Measurements from ENCODE around the gene SCARB1.
"Not testable (repeated sequence)": the region's sequence is repeated elsewhere in the genome, so short reads cannot be mapped to it uniquely, and the experiment has no call there.

The SCARB1 gene

GRCh38 chr12:124884587-124885438 is 21.1 kb upstream of the SCARB1 start:
- DNase-seq (ENCODE audit: low spot score): no peak

DNA sequence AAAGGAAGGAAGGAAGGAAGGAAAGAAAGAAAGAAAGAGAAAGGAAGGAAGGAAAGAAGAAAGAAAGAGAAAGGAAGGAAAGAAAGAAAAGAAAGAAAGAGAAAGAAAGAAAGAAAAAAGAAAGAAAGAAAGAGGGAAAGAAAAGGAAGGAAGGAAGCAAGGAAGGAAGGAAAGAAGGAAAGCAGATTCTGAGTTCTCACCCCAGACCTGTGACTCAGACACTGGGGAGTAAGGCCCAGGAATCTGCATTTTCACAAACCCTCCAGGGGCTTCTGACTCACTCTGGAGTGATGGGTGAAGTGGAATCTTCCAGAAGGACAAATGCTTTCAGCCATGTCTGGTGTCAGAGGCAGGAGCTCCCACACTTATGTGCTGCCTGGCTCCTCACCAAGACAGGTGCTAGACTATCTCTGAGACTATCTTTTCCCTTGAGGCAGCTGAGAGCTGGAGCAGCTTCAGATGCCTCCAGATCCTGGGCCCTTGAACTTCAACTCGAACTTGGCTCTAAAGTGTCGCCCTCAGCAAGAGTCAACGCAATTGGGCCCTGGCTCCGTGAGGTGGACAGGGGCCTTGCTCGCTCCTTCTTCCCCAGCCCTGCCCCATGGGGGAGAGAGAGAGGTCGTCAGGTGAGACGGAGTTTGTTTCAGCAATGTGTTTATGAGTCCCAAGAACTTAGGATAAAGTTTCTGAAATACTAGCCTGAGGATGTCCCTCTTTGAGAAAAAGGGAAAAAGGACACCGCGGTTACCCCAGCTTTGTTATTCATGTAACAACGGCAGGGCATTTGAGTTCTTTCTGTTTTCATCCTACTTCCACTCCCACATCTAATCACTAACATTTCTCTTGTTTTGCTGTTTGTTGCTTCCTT is 19.8 kb upstream of the SCARB1 start:
- DNase-seq (ENCODE audit: low spot score): no peak

- DNase-seq (ENCODE audit: low spot score): no peak
Observed at GRCh38 chr12:124881123-124881522, 17.5 kb upstream of the SCARB1 start.

DNA sequence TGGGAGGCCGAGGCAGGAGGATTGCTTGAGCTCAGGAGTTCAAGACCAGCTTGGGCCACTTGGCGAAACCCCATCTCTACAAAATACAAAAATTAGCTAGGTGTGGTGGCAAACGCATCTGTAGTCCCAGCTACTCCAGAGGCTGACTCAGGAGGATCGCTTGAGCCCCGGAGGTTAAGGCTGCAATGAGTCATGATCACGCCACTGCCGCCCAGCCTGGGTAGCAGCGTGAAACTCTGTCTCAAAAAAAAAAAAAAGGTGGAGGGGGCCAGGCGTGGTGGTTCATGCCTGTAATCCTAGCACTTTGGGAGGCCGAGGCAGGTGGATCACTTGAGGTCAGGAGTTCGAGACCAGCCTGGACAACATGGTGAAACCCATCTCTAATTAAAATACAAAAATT is 16.7 kb upstream of the SCARB1 start:
- not testable (repeated sequence) for DNase-seq (ENCODE audit: low spot score)

DNA sequence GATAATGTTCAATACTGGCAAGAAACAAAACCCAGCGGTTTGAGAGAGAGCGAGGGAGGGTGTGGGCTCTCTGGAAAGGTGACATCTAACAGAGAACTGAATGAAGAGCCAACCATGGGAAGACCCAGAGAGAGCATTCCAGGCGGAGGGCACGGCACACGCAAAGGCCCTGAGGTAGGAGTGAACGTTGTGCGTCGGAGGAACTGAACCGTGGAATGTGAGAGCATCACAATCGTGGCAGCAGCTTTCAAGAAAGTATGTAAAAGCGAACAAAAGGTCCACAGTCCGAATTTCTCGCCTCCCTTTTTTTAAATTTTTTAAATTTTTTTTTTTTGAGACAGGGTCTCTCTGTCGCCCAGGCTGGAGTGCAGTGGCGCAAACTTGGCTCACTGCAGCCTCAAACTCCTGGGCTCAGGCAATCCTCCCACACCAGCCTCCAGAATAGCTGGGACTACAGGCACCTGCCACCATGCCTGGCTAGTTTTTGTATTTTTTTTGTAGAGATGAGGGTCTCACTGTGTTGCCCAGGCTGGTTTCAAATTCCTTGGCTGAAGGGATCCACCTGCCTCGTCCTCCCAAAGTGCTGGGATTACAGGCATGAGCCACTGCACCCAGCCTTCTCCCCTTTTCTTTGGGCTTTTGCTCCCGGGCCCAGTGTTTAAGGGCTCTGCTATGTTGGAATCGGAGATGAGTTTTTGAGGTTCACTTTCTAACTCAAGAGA is 15.3 kb upstream of the SCARB1 start:
- DNase-seq (ENCODE audit: low spot score): no peak

GRCh38 chr12:124877423-124877822 is 13.8 kb upstream of the SCARB1 start:
- no peak for DNase-seq (ENCODE audit: low spot score)

GRCh38 chr12:124876171-124876570 is 12.5 kb upstream of the SCARB1 start:
- DNase-seq (ENCODE audit: low spot score): no peak

DNA sequence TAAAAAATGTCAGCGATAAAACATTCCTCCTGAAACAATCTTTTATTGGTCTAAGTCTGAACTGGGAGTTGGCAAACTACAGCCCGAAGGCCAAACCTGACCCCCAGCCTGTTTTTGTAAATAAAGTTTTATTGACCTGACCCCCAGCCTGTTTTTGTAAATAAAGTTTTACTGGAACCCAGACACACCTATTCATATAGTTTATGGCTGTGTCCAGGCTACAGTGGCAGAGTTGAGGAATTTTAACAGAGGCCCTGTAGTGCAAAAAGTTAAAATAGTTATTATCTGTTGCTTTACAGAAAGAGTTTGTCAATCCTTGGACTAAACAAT is 12.1 kb upstream of the SCARB1 start:
- no peak for DNase-seq (ENCODE audit: low spot score)

DNA sequence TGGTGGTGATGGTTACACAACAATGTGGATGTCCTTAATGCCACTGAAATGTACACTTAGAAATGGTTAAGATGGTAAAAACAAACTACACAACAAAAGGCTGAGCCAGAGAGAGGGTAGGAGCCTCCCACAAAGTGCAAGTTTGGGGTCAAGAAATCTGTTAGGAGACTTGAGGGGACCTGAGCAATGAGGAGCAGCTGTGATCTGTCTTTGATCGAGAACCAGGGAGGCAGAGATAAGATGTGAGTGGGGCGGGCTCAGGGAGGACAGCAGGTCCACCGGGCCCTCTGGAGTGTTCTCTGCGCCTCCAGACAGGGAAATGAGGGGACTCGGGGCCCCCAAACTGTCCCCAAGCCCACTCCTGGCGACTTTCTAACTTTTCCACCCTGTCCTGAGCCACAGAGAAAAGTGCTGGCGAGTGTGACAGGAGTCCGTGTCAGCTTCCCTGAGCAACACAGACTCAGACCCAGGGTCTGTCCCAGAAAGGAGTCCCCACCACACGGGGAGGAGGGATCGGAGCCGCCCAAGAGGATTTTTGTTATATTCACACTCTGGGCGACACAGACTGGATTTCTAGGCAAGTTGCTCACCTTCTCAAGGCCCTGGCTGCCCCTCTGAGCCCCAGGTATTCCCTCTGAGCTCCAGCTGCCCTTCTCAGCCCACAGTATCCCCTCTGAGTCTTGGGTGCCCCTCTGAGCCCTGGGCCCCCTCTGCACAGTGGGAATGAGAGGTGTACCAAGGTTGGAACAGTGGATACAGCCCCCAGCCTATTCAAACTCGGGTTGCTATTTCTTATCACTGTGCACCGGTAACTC is 11.5 kb upstream of the SCARB1 start:
- no peak for DNase-seq (ENCODE audit: low spot score)

DNA sequence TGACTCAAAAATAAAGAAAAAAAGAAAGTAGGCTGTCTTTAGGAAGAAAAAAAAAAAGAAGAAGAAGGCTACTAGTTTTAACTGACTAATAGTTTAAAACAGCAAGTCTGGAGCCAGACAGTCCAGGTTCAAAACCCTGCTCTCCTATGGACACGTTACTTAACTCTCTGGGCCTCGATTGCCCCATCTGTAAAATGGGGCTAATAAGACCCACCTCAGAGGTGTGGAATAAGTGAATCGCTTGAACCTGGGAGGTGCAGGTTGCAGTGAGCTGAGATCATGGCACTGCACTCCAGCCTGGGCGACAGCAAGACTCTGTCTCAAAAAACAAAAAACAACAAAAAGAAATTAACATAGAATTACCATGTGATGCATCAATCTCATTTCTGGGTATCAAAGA is 10.5 kb upstream of the SCARB1 start:
- no peak for DNase-seq (ENCODE audit: low spot score)

DNA sequence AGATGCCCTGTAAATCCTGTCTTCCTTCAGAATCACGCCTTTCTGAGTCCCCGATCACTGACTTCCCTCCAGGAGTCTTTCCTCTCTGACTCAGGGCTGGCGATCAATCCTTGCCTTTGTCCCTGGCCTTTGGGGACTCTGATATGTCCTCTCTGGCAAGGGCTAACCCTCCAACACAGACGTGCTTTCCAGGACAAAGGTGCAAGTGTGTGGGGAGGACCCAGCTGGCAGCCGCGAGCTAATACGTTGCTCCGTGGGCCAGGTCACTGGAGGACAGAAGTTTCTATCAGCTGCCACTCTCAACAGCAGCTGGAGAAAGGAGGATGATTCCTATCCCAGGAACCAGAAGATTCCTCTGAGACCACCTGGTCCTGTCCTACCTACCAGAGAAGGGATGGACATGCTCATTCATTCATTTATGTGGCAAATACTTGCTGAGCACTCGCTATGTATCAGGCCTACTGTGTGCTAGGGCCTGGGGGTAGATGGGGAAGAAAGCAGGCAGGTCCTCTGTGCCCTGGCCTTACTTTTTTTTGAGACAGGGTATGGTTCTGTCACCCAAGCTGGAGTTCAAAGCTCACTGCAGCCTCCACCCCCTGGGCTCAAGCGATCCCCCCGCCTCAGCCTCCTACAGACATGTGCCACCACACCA is 8.5 kb upstream of the SCARB1 start:
- no peak for DNase-seq (ENCODE audit: low spot score)

DNA sequence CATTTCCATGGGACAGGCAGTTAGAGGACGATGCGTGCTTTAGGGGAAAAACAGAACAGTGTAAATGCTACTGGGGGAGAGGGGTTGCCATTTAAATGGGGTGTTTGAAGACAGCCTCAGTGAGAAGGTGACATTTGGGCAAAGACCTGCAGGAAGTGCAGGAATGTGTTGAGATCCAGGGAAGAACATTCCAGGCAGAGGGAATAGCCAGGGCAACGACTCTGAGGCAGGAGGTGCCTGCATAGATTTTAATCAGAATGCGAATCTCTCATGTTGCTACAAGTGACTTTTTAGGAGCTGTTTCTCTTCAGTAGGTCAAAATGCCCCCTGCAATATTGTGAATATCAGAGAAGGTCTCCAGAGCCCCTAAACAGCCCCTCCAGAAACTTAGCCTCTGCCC is 7.6 kb upstream of the SCARB1 start:
- no peak for DNase-seq (ENCODE audit: low spot score)

- DNase-seq (ENCODE audit: low spot score): no peak
Observed at GRCh38 chr12:124870515-124870914, 6.9 kb upstream of the SCARB1 start.

DNA sequence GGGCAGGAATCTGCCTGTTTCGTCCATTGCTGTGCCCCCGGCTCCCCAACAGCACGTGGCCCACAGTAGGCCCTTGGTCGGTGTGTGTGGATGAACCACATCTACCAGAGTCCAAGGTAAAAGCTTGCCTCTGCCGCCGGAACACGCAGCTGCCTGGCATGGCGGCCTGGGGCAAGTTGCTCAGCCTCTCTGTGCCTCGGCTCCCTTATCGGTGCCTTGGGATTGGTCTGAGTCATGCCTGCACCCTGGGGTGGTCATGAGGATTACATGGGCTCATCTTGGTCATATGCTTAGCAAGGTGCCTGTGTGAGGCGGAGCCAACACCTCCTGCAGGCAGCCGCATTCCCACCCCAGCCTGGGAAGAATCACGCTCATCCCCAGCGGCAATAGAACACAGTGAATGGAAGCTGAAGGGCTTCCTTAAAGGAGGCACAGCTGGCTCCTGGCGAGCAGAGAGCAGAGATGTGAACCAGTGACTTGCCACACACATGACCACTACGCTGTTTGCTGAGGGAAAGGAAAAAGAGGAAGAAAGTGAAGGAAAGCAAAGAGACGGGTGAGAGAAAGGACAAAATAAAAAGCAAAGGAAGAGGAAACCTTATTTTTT is 5.5 kb upstream of the SCARB1 start:
- no peak for DNase-seq (ENCODE audit: low spot score)

- no peak for DNase-seq (ENCODE audit: low spot score)
Observed at GRCh38 chr12:124868252-124869058, 4.8 kb upstream of the SCARB1 start.

DNA sequence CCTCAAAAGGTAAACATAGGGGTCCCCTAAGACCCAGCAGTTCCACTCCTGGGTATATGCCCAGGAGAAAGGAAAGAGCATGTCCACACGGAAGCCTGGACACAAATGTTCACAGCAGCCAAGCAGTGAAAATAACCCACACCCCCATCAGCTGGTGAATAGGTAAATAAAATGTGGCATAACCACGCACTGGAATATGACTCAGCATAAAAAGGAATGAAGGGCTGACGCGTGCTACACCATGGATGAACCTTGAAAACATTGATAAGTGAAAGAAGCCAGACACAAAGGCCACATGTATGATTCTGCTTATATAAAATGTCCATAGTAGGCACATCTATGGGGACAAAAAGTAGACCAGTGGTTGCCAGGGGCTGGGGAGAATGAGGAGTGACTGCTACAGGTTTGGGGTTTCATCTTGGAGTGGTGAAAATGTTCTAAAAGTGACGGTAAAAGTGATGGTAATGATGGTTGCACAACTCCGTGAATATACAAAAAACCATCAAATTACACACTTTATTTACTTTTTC is 3.8 kb upstream of the SCARB1 start:
- no peak for DNase-seq (ENCODE audit: low spot score)

DNA sequence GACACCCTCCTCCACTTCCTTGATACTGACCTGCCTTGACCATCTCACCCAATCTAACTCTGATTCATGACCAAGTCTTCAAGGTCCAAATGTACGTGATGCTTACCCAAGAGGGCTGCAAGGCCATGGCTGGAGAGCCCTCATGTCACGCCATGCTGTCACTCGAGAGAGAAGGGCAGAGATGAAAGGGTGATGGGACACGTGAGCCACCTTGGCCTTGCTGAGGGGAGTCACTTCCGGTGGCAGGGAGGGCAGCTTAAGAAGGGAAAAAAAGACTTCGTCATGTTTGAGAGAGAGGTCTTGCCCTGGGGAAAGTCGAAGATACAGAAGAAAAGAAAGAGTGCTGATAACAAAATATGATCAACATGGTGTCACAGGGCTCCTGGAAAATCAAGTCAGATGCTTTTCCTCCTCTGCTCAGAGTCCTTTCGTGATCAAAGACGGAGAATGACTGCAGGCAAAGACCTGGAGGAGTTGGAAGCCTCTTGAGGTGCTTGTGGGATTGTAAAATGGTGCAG is 3.3 kb upstream of the SCARB1 start:
- no peak for DNase-seq (ENCODE audit: low spot score)

DNA sequence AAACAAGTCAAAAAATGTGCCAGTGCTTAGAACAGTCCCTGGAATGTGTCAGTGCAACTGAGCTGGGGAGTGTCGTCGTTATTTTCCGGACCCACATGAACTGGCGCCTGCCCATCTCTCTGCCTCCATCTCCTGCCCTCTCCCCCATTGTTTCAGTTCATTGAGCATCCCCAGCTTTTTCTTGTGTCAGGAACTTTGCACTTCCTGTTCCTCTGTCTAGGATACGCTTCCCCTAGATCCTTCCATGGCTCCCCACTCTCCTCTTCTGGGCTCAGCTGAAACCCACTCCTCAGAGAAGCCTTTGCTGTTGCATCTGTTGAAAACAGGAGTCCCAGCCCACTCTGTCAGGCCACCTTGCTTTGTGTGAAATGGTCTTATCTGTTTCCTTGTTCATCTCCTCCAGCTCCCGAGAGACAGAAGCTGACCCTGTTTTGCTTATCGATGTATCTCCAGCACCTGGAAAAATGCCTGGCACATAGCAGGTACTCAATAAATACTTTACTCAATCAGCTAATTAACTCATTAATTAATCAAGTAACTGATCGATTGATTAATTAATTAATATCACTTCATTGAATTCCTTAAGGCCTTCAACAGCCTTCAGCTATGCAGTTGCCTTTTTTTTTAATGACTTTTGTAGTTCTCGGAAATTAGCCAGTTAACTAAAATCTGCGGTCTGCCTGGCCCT is 2.7 kb upstream of the SCARB1 start:
- no peak for DNase-seq (ENCODE audit: low spot score)

GRCh38 chr12:124865728-124866127 is 2.1 kb upstream of the SCARB1 start:
- no peak for DNase-seq (ENCODE audit: low spot score)
